H1 (cell line): Measurements from ENCODE around the gene CLEC19A. TPM values are rescaled to one million over a fixed set of nuclear protein-coding genes. Genes with fewer than 3 reads are reported as not detected.

ENCODE experiments used
- CHD7 ChIP-seq: fragments of 300-600 bp; sonication (generic); IDR thresholded peaks from 2 replicates; pipeline ENCODE4 v1.7.1; 2012; ENCODE audit warnings: low read length, moderate library complexity, mild to moderate bottlenecking, inconsistent platforms; ENCODE audit not compliant: insufficient replicate concordance
- SP2 ChIP-seq: IDR thresholded peaks from 2 replicates; pipeline ENCODE4 v1.6.1; 2012; ENCODE audit warnings: mild to moderate bottlenecking, low read length, inconsistent platforms
- polyA plus RNA-seq, 7 experiments: library from polyadenylated mRNA; depleted of rRNA in 3 of 7; stranded (reverse) in 5 of 7; unstranded in 2 of 7; fragments of >200 nt in 5 of 7; fragments of 200-250 nt in 2 of 7; gene quantifications; 1 replicate in 5 of 7; 2 replicates in 1 of 7; 4 replicates in 1 of 7; pipeline versions ENCODE4 v1.2.1 to v1.2.3, GENCODE V29; 2011 to 2013; ENCODE audit warnings: missing spikeins in 2 of 7, mixed read lengths in 2 of 7
- total RNA-seq: library from RNA; stranded (reverse); fragmentation: NEBNext Ultra II Directional; extraction: Animal tissue kit (Norgen Biotek cat#: 25700); gene quantifications from 2 replicates; pipeline ENCODE4 v1.2.1, GENCODE V29; 2021

CLEC19A gene
- total and polyA plus RNA-seq, 2 of the 8 experiments (the other 6 are each of a cell fraction or from before 2014, with no cell fraction given), result 0.35 to 0.88 TPM

GRCh38 chr16:19295393-19295792, 9.9 kb downstream of the CLEC19A start (continued):
- TF ChIP-seq CHD7 (no peak), SP2 (no peak)
